HEK293 (cell line): ENCODE measurements around the gene NTN5.

Source experiments
- AEBP2 ChIP-seq: fragments of 450-650 bp; formaldehyde crosslinking; IDR thresholded peaks from 2 replicates; pipeline ENCODE4 v1.5.1; 2016; ENCODE audit warnings: missing biosample characterization, missing genetic modification characterization, borderline replicate concordance
- GLIS1 ChIP-seq: fragments of 450-650 bp; formaldehyde crosslinking; IDR thresholded peaks from 2 replicates; pipeline ENCODE4 v1.5.1; 2016; ENCODE audit warnings: missing biosample characterization, missing genetic modification characterization
- GLIS2 ChIP-seq: fragments of 450-650 bp; formaldehyde crosslinking; IDR thresholded peaks from 2 replicates; pipeline ENCODE4 v1.5.1; 2016; ENCODE audit warnings: missing biosample characterization, missing genetic modification characterization
- HOXC10 ChIP-seq: sonication (generic); formaldehyde crosslinking; IDR thresholded peaks from 2 replicates; pipeline ENCODE4 v1.8.1; 2023; ENCODE audit warnings: mild to moderate bottlenecking, missing genetic modification reagents
- MEIS1 ChIP-seq: sonication (generic); formaldehyde crosslinking; IDR thresholded peaks from 2 replicates; pipeline ENCODE4 v1.8.1; 2022; ENCODE audit warnings: missing genetic modification reagents, mild to moderate bottlenecking, borderline replicate concordance
- OSR2 ChIP-seq: fragments of 450-650 bp; formaldehyde crosslinking; IDR thresholded peaks from 2 replicates; pipeline ENCODE4 v1.5.1; 2016; ENCODE audit warnings: missing biosample characterization, missing genetic modification characterization
- OVOL3 ChIP-seq: fragments of 450-650 bp; formaldehyde crosslinking; IDR thresholded peaks from 2 replicates; pipeline ENCODE4 v1.5.1; 2016; ENCODE audit warnings: missing biosample characterization, missing genetic modification characterization
- REST ChIP-seq: fragments of 450-650 bp; formaldehyde crosslinking; IDR thresholded peaks from 2 replicates; pipeline ENCODE4 v1.5.1; 2016; ENCODE audit warnings: missing biosample characterization, missing genetic modification characterization
- TSHZ1 ChIP-seq: fragments of 450-650 bp; formaldehyde crosslinking; IDR thresholded peaks from 2 replicates; pipeline ENCODE4 v1.5.1; 2016; ENCODE audit warnings: missing biosample characterization, missing genetic modification characterization, borderline replicate concordance
- ZBTB10 ChIP-seq: fragments of 450-650 bp; formaldehyde crosslinking; IDR thresholded peaks from 2 replicates; pipeline ENCODE4 v1.5.1; 2016; ENCODE audit warnings: missing biosample characterization, missing genetic modification characterization
- ZNF132 ChIP-seq: fragments of 450-650 bp; formaldehyde crosslinking; IDR thresholded peaks from 2 replicates; pipeline ENCODE4 v1.5.1; 2017; ENCODE audit warnings: missing biosample characterization, missing genetic modification characterization, borderline replicate concordance
- ZNF133 ChIP-seq: fragments of 450-650 bp; formaldehyde crosslinking; IDR thresholded peaks from 2 replicates; pipeline ENCODE4 v1.5.1; 2016; ENCODE audit warnings: missing biosample characterization, missing genetic modification characterization
- ZNF138 ChIP-seq: fragments of 450-650 bp; formaldehyde crosslinking; IDR thresholded peaks from 2 replicates; pipeline ENCODE4 v1.5.1; 2016; ENCODE audit warnings: missing biosample characterization, missing genetic modification characterization, borderline replicate concordance
- ZNF211 ChIP-seq: fragments of 450-650 bp; formaldehyde crosslinking; IDR thresholded peaks from 2 replicates; pipeline ENCODE4 v1.5.1; 2016; ENCODE audit warnings: low read depth, missing biosample characterization, missing genetic modification characterization
- ZNF239 ChIP-seq: fragments of 450-650 bp; formaldehyde crosslinking; IDR thresholded peaks from 2 replicates; pipeline ENCODE4 v1.5.1; 2016; ENCODE audit warnings: missing biosample characterization, missing genetic modification characterization
- ZNF302 ChIP-seq: fragments of 450-650 bp; formaldehyde crosslinking; IDR thresholded peaks from 2 replicates; pipeline ENCODE4 v1.5.1; 2016; ENCODE audit warnings: missing biosample characterization, missing genetic modification characterization, low read depth
- ZNF473 ChIP-seq: fragments of 450-650 bp; formaldehyde crosslinking; IDR thresholded peaks from 2 replicates; pipeline ENCODE4 v1.5.1; 2017; ENCODE audit warnings: missing biosample characterization, missing genetic modification characterization
- ZNF521 ChIP-seq: fragments of 450-650 bp; formaldehyde crosslinking; IDR thresholded peaks from 2 replicates; pipeline ENCODE4 v1.5.1; 2017; ENCODE audit warnings: missing biosample characterization, mild to moderate bottlenecking, missing genetic modification characterization
- ZNF580 ChIP-seq: fragments of 450-650 bp; formaldehyde crosslinking; IDR thresholded peaks from 2 replicates; pipeline ENCODE4 v1.5.1; 2016; ENCODE audit warnings: missing biosample characterization, missing genetic modification characterization
- ZNF629 ChIP-seq: fragments of 450-650 bp; formaldehyde crosslinking; IDR thresholded peaks from 2 replicates; pipeline ENCODE4 v1.5.1; 2017; ENCODE audit warnings: missing biosample characterization, missing genetic modification characterization
- ZNF654 ChIP-seq: fragments of 450-650 bp; formaldehyde crosslinking; IDR thresholded peaks from 2 replicates; pipeline ENCODE4 v1.5.1; 2016; ENCODE audit warnings: low read depth, missing biosample characterization, missing genetic modification characterization
- ZNF692 ChIP-seq: fragments of 450-650 bp; formaldehyde crosslinking; IDR thresholded peaks from 2 replicates; pipeline ENCODE4 v1.5.1; 2016; ENCODE audit warnings: missing biosample characterization, missing genetic modification characterization
- ZSCAN16 ChIP-seq: fragments of 450-650 bp; formaldehyde crosslinking; IDR thresholded peaks from 2 replicates; pipeline ENCODE4 v1.5.1; 2016; ENCODE audit warnings: missing biosample characterization, missing genetic modification characterization
- ZSCAN23 ChIP-seq: fragments of 450-650 bp; formaldehyde crosslinking; IDR thresholded peaks from 2 replicates; pipeline ENCODE4 v1.5.1; 2016; ENCODE audit warnings: missing biosample characterization, missing genetic modification characterization

The NTN5 gene

GRCh38 chr19:48713041-48713863 is 40.4 kb upstream of the NTN5 start (continued):
- TF ChIP-seq ZNF132 = no peak
- TF ChIP-seq ZSCAN16 (tag by site-specific recombination) = no peak
- no peak for TF ChIP-seq ZNF211
- no peak for TF ChIP-seq ZBTB10 (tag by site-specific recombination)
- no peak for TF ChIP-seq TSHZ1
- TF ChIP-seq OVOL3 (tag by site-specific recombination) = no peak
- TF ChIP-seq ZNF138 (tag by site-specific recombination) = no peak
- TF ChIP-seq ZNF580 (tag by site-specific recombination) = no peak
- TF ChIP-seq ZNF473 (tag by site-specific recombination) = no peak
- TF ChIP-seq ZNF629 (tag by site-specific recombination) = no peak
- peak; percentile 65 for TF ChIP-seq GLIS2 (tag by site-specific recombination)
- no peak for TF ChIP-seq OSR2 (tag by site-specific recombination)
- TF ChIP-seq REST (tag by site-specific recombination) = no peak
- TF ChIP-seq ZNF692 (tag by site-specific recombination) = 0 out of 2 replicates have a peak, but pooled peaks have one; percentile 16
- peak; percentile 63 for TF ChIP-seq GLIS1
- TF ChIP-seq ZNF239 (tag by site-specific recombination) = no peak
- TF ChIP-seq AEBP2 (tag by site-specific recombination) = no peak
- no peak for TF ChIP-seq MEIS1 (CRISPR knock-in tag)
- TF ChIP-seq ZNF133 (tag by site-specific recombination) = no peak
- no peak for TF ChIP-seq ZNF654 (tag by site-specific recombination)
- TF ChIP-seq HOXC10 (CRISPR knock-in tag) = no peak
- no peak for TF ChIP-seq ZSCAN23 (tag by site-specific recombination)
- TF ChIP-seq ZNF302 (tag by site-specific recombination) = no peak
- no peak for TF ChIP-seq ZNF521 (tag by site-specific recombination)
